Calu3 (cell line): ENCODE data around the gene SLC25A5. TPM values are rescaled to one million over a fixed set of nuclear protein-coding genes. Genes with fewer than 3 reads are reported as not detected.
"Not testable (repeated sequence)": the region's sequence is repeated elsewhere in the genome, so short reads cannot be mapped to it uniquely, and the experiment has no call there.

ENCODE experiments used
- BruUV-seq: library from RNA; stranded (reverse); fragments of 400-500 nt; replicated peaks from 2 replicates; lab custom pipeline; 2021; lab: Mats Ljungman, UMichigan
- CTCF ChIA-PET: fragments of 300-600 bp; sonication (Branson Sonifier 250); formaldehyde crosslinking; loops from one replicate; lab custom pipeline; 2022; ENCODE audit warnings: antibody characterized with exemption; lab: Charles Lee
- DNase-seq: peaks from one replicate; pipeline ENCODE4 v3.0.0; 2022
- H3K27ac Mint-ChIP-seq: one replicate; pipeline ENCODE4 v1.8.0; 2022; ENCODE audit warnings: mixed read lengths; ENCODE audit not compliant: unreplicated experiment
- H3K27me3 Mint-ChIP-seq: one replicate; pipeline ENCODE4 v1.8.0; 2022; ENCODE audit warnings: mixed read lengths; ENCODE audit not compliant: unreplicated experiment
- H3K36me3 Mint-ChIP-seq: one replicate; pipeline ENCODE4 v1.8.0; 2022; ENCODE audit warnings: mild to moderate bottlenecking, moderate library complexity, mixed read lengths; ENCODE audit not compliant: insufficient read depth, unreplicated experiment
- H3K4me1 Mint-ChIP-seq: one replicate; pipeline ENCODE4 v1.8.0; 2022; ENCODE audit warnings: mild to moderate bottlenecking, low read depth, mixed read lengths; ENCODE audit not compliant: unreplicated experiment
- H3K4me3 Mint-ChIP-seq: one replicate; pipeline ENCODE4 v1.8.0; 2022; ENCODE audit warnings: mild to moderate bottlenecking, low read depth, moderate library complexity, mixed read lengths; ENCODE audit not compliant: unreplicated experiment
- H3K9me3 Mint-ChIP-seq: one replicate; pipeline ENCODE4 v1.8.0; 2022; ENCODE audit warnings: low read depth, mixed read lengths; ENCODE audit not compliant: unreplicated experiment
- CTCF ChIP-seq: fragments of 200-600 bp; IDR thresholded peaks from one replicate; pipeline ENCODE4 v1.8.0; 2022; ENCODE audit warnings: antibody characterized with exemption; ENCODE audit not compliant: unreplicated experiment
- intact Hi-C: fragments of 100-400 bp; cut with micrococcal nuclease; formaldehyde crosslinking; loops from one replicate; pipeline ENCODE4 v1.10.0; 2022; ENCODE audit not compliant: unreplicated experiment
- total RNA-seq: library from RNA; stranded (reverse); gene quantifications from 2 replicates; pipeline ENCODE4 v1.2.3, GENCODE V29; 2022

Gene SLC25A5
- total RNA-seq, 1 experiment from 2014 or later, result 416 TPM

DNA sequence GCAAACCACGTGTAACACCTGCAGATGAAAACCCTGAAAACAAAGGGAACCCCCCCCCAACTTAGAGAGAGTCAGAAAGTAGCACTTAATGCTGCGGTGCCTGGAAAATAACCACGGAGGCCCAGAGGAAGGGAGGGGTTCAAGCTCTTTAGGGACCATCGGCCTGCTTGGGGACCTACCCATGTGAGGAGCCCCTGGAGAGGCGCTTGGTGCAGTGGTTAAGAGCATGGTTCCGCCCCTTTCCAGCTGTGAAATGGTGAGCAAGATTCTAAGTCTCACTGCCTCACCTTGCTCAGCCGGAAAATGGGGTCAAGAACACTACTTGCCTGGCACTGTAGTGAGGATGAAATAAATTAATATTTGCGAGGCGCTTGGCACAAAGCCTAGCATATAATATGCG is 13.8 kb downstream of the SLC25A5 start:
- peak overlapping the region; percentile 61 for H3K4me3 Mint-ChIP-seq
- peaks cover 14% of the 10 kb centered on the region for H3K4me1 Mint-ChIP-seq
- no peaks in the 10 kb centered on the region for H3K9me3 Mint-ChIP-seq
- CTCF ChIA-PET, result interaction anchor here (0.9 to 2.3 kb wide), 5 partner anchors 8 to 30 kb away, joined by 4 to 17 read pairs (median 6); partner anchors contain the start of gene SLC25A5
- DNase-seq, result no peak
- BruUV-seq, result no TSS peak
- intact Hi-C loops, result no loop called here
- no peak for TF ChIP-seq CTCF
- no peaks in the 10 kb centered on the region for H3K27me3 Mint-ChIP-seq
- peaks cover 6% of the 10 kb centered on the region for H3K36me3 Mint-ChIP-seq
- H3K27ac Mint-ChIP-seq, result no peak overlapping the region

- Mint-ChIP-seq H3K4me1 (peaks cover 7% of the 10 kb centered on the region), H3K27ac (no peak overlapping the region), H3K9me3 (no peaks in the 10 kb centered on the region), H3K36me3 (peaks cover 6% of the 10 kb centered on the region), H3K27me3 (no peaks in the 10 kb centered on the region), H3K4me3 (peak overlapping the region; percentile 61)
- TF ChIP-seq CTCF, result peak; percentile 48
- intact Hi-C loops, result no loop called here
- no TSS peak for BruUV-seq
- peak; percentile 80 for DNase-seq
- CTCF ChIA-PET, result interaction anchor here (0.6 to 2.3 kb wide), 5 partner anchors 9 to 404 kb away, joined by 3 to 17 read pairs (median 5); no protein-coding TSS in a partner anchor
These were observed 14.5 kb downstream of the SLC25A5 start for GRCh38 chrX:119482481-119483480.

GRCh38 chrX:119486745-119487144 is 18.5 kb downstream of the SLC25A5 start:
- Mint-ChIP-seq H3K4me1 (no peaks in the 10 kb centered on the region), H3K9me3 (no peaks in the 10 kb centered on the region), H3K36me3 (peaks cover 6% of the 10 kb centered on the region), H3K27ac (no peak overlapping the region), H3K4me3 (no peak overlapping the region), H3K27me3 (no peaks in the 10 kb centered on the region)
- intact Hi-C loops, result no loop called here
- TF ChIP-seq CTCF, result no peak
- DNase-seq, result no peak
- CTCF ChIA-PET, result interaction anchor here (1.5 kb wide), 1 partner anchor 16 kb away, joined by 3 read pairs; no protein-coding TSS in a partner anchor
- BruUV-seq, result no TSS peak

GRCh38 chrX:119487766-119488165 is 19.5 kb downstream of the SLC25A5 start:
- intact Hi-C loops, result loop anchor here (1.0 kb wide), 1 partner anchor 25 kb away; no protein-coding TSS in a partner anchor
- H3K9me3 Mint-ChIP-seq, BruUV-seq, DNase-seq, H3K36me3 Mint-ChIP-seq, H3K4me3 Mint-ChIP-seq, H3K27me3 Mint-ChIP-seq, H3K4me1 Mint-ChIP-seq, H3K27ac Mint-ChIP-seq: not testable (repeated sequence)
- CTCF ChIA-PET, result interaction anchor here (1.5 to 4.7 kb wide), 2 partner anchors 15 to 25 kb away, joined by 3 to 32 read pairs; no protein-coding TSS in a partner anchor
